ENCODE results near the gene NXPH4.

The NXPH4 gene

GRCh38 chr12:57196439-57196838, 20.2 kb upstream of the NXPH4 start:
- Histone ChIP-seq H3K9me3 (ENCODE audit: control insufficient read depth, insufficient read depth, low read length) (no peaks in the 10 kb centered on the region), H3K27me3 (ENCODE audit: control insufficient read depth, insufficient read depth, low read length) (no peaks in the 10 kb centered on the region), H3K4me1 (ENCODE audit: control insufficient read depth, insufficient read depth, low read length) (no peaks in the 10 kb centered on the region), H3K4me3 (ENCODE audit: low read depth, low read length) (no peak overlapping the region), H3K36me3 (ENCODE audit: control insufficient read depth, insufficient read depth, low read length) (peaks cover 96% of the 10 kb centered on the region), H3K9ac (ENCODE audit: low read depth, low read length) (no peak overlapping the region)

- Histone ChIP-seq H3K27me3 (ENCODE audit: control insufficient read depth, insufficient read depth, low read length) (no peaks in the 10 kb centered on the region), H3K36me3 (ENCODE audit: control insufficient read depth, insufficient read depth, low read length) (peaks cover 96% of the 10 kb centered on the region), H3K9me3 (ENCODE audit: control insufficient read depth, insufficient read depth, low read length) (no peaks in the 10 kb centered on the region), H3K4me3 (ENCODE audit: low read depth, low read length) (no peak overlapping the region), H3K4me1 (ENCODE audit: control insufficient read depth, insufficient read depth, low read length) (no peaks in the 10 kb centered on the region), H3K9ac (ENCODE audit: low read depth, low read length) (no peak overlapping the region)
These were observed 19.6 kb upstream of the NXPH4 start for GRCh38 chr12:57196956-57197355.

- H3K9me3 ChIP-seq (ENCODE audit: control insufficient read depth, insufficient read depth, low read length), result no peaks in the 10 kb centered on the region
- H3K4me1 ChIP-seq (ENCODE audit: control insufficient read depth, insufficient read depth, low read length), result no peaks in the 10 kb centered on the region
- H3K27me3 ChIP-seq (ENCODE audit: control insufficient read depth, insufficient read depth, low read length), result no peaks in the 10 kb centered on the region
- no peak overlapping the region for H3K4me3 ChIP-seq (ENCODE audit: low read depth, low read length)
- peaks cover 96% of the 10 kb centered on the region for H3K36me3 ChIP-seq (ENCODE audit: control insufficient read depth, insufficient read depth, low read length)
- no peak overlapping the region for H3K9ac ChIP-seq (ENCODE audit: low read depth, low read length)
These were observed 18.3 kb upstream of the NXPH4 start for GRCh38 chr12:57198329-57198728.

GRCh38 chr12:57199191-57199590, 17.4 kb upstream of the NXPH4 start:
- no peak overlapping the region for H3K9ac ChIP-seq (ENCODE audit: low read depth, low read length)
- no peaks in the 10 kb centered on the region for H3K4me1 ChIP-seq (ENCODE audit: control insufficient read depth, insufficient read depth, low read length)
- peaks cover 96% of the 10 kb centered on the region for H3K36me3 ChIP-seq (ENCODE audit: control insufficient read depth, insufficient read depth, low read length)
- no peaks in the 10 kb centered on the region for H3K9me3 ChIP-seq (ENCODE audit: control insufficient read depth, insufficient read depth, low read length)
- H3K27me3 ChIP-seq (ENCODE audit: control insufficient read depth, insufficient read depth, low read length), result no peaks in the 10 kb centered on the region
- no peak overlapping the region for H3K4me3 ChIP-seq (ENCODE audit: low read depth, low read length)

GRCh38 chr12:57200497-57200896, 16.1 kb upstream of the NXPH4 start:
- no peaks in the 10 kb centered on the region for H3K4me1 ChIP-seq (ENCODE audit: control insufficient read depth, insufficient read depth, low read length)
- no peak overlapping the region for H3K9ac ChIP-seq (ENCODE audit: low read depth, low read length)
- H3K27me3 ChIP-seq (ENCODE audit: control insufficient read depth, insufficient read depth, low read length), result no peaks in the 10 kb centered on the region
- no peak overlapping the region for H3K4me3 ChIP-seq (ENCODE audit: low read depth, low read length)
- peaks cover 96% of the 10 kb centered on the region for H3K36me3 ChIP-seq (ENCODE audit: control insufficient read depth, insufficient read depth, low read length)
- H3K9me3 ChIP-seq (ENCODE audit: control insufficient read depth, insufficient read depth, low read length), result no peaks in the 10 kb centered on the region

- H3K9me3 ChIP-seq (ENCODE audit: control insufficient read depth, insufficient read depth, low read length), result no peaks in the 10 kb centered on the region
These were observed 15.4 kb upstream of the NXPH4 start for GRCh38 chr12:57201219-57201618.

GRCh38 chr12:57201631-57202030, 15.0 kb upstream of the NXPH4 start:
- Histone ChIP-seq H3K9ac (ENCODE audit: low read depth, low read length) (no peak overlapping the region), H3K36me3 (ENCODE audit: control insufficient read depth, insufficient read depth, low read length) (peaks cover 96% of the 10 kb centered on the region), H3K4me3 (ENCODE audit: low read depth, low read length) (no peak overlapping the region), H3K4me1 (ENCODE audit: control insufficient read depth, insufficient read depth, low read length) (no peaks in the 10 kb centered on the region), H3K27me3 (ENCODE audit: control insufficient read depth, insufficient read depth, low read length) (no peaks in the 10 kb centered on the region), H3K9me3 (ENCODE audit: control insufficient read depth, insufficient read depth, low read length) (no peaks in the 10 kb centered on the region)

More at GRCh38 chr12:57201219-57201618, 15.4 kb upstream of the NXPH4 start:
- H3K27me3 ChIP-seq (ENCODE audit: control insufficient read depth, insufficient read depth, low read length), result no peaks in the 10 kb centered on the region
- H3K36me3 ChIP-seq (ENCODE audit: control insufficient read depth, insufficient read depth, low read length), result peaks cover 96% of the 10 kb centered on the region
- no peak overlapping the region for H3K9ac ChIP-seq (ENCODE audit: low read depth, low read length)
- no peak overlapping the region for H3K4me3 ChIP-seq (ENCODE audit: low read depth, low read length)
- no peaks in the 10 kb centered on the region for H3K4me1 ChIP-seq (ENCODE audit: control insufficient read depth, insufficient read depth, low read length)

- Histone ChIP-seq H3K9ac (ENCODE audit: low read depth, low read length) (no peak overlapping the region), H3K36me3 (ENCODE audit: control insufficient read depth, insufficient read depth, low read length) (peaks cover 90% of the 10 kb centered on the region), H3K27me3 (ENCODE audit: control insufficient read depth, insufficient read depth, low read length) (no peaks in the 10 kb centered on the region)
These were observed 14.3 kb upstream of the NXPH4 start for GRCh38 chr12:57202321-57202720.

GRCh38 chr12:57203201-57203600, 13.4 kb upstream of the NXPH4 start:
- Histone ChIP-seq H3K4me3 (ENCODE audit: low read depth, low read length) (no peak overlapping the region), H3K4me1 (ENCODE audit: control insufficient read depth, insufficient read depth, low read length) (no peaks in the 10 kb centered on the region), H3K9ac (ENCODE audit: low read depth, low read length) (no peak overlapping the region), H3K36me3 (ENCODE audit: control insufficient read depth, insufficient read depth, low read length) (peaks cover 90% of the 10 kb centered on the region), H3K9me3 (ENCODE audit: control insufficient read depth, insufficient read depth, low read length) (no peaks in the 10 kb centered on the region), H3K27me3 (ENCODE audit: control insufficient read depth, insufficient read depth, low read length) (no peaks in the 10 kb centered on the region)

More at GRCh38 chr12:57202321-57202720, 14.3 kb upstream of the NXPH4 start:
- Histone ChIP-seq H3K9me3 (ENCODE audit: control insufficient read depth, insufficient read depth, low read length) (no peaks in the 10 kb centered on the region), H3K4me1 (ENCODE audit: control insufficient read depth, insufficient read depth, low read length) (no peaks in the 10 kb centered on the region), H3K4me3 (ENCODE audit: low read depth, low read length) (no peak overlapping the region)

- Histone ChIP-seq H3K4me3 (ENCODE audit: low read depth, low read length) (no peak overlapping the region), H3K9me3 (ENCODE audit: control insufficient read depth, insufficient read depth, low read length) (no peaks in the 10 kb centered on the region), H3K4me1 (ENCODE audit: control insufficient read depth, insufficient read depth, low read length) (no peaks in the 10 kb centered on the region), H3K36me3 (ENCODE audit: control insufficient read depth, insufficient read depth, low read length) (peaks cover 89% of the 10 kb centered on the region), H3K27me3 (ENCODE audit: control insufficient read depth, insufficient read depth, low read length) (no peaks in the 10 kb centered on the region), H3K9ac (ENCODE audit: low read depth, low read length) (no peak overlapping the region)
These were observed 12.8 kb upstream of the NXPH4 start for GRCh38 chr12:57203791-57204190.

GRCh38 chr12:57204454-57204853, 12.1 kb upstream of the NXPH4 start:
- H3K9ac ChIP-seq (ENCODE audit: low read depth, low read length), result no peak overlapping the region
- no peaks in the 10 kb centered on the region for H3K4me1 ChIP-seq (ENCODE audit: control insufficient read depth, insufficient read depth, low read length)
- H3K36me3 ChIP-seq (ENCODE audit: control insufficient read depth, insufficient read depth, low read length), result peaks cover 89% of the 10 kb centered on the region
- H3K4me3 ChIP-seq (ENCODE audit: low read depth, low read length), result no peak overlapping the region
- H3K9me3 ChIP-seq (ENCODE audit: control insufficient read depth, insufficient read depth, low read length), result no peaks in the 10 kb centered on the region
- no peaks in the 10 kb centered on the region for H3K27me3 ChIP-seq (ENCODE audit: control insufficient read depth, insufficient read depth, low read length)

GRCh38 chr12:57205186-57205585, 11.4 kb upstream of the NXPH4 start:
- Histone ChIP-seq H3K4me1 (ENCODE audit: control insufficient read depth, insufficient read depth, low read length) (no peaks in the 10 kb centered on the region), H3K9ac (ENCODE audit: low read depth, low read length) (no peak overlapping the region), H3K4me3 (ENCODE audit: low read depth, low read length) (no peak overlapping the region), H3K27me3 (ENCODE audit: control insufficient read depth, insufficient read depth, low read length) (no peaks in the 10 kb centered on the region), H3K9me3 (ENCODE audit: control insufficient read depth, insufficient read depth, low read length) (no peaks in the 10 kb centered on the region), H3K36me3 (ENCODE audit: control insufficient read depth, insufficient read depth, low read length) (peaks cover 90% of the 10 kb centered on the region)

GRCh38 chr12:57205931-57206330, 10.7 kb upstream of the NXPH4 start:
- Histone ChIP-seq H3K36me3 (ENCODE audit: control insufficient read depth, insufficient read depth, low read length) (peaks cover 91% of the 10 kb centered on the region), H3K9me3 (ENCODE audit: control insufficient read depth, insufficient read depth, low read length) (no peaks in the 10 kb centered on the region), H3K4me1 (ENCODE audit: control insufficient read depth, insufficient read depth, low read length) (no peaks in the 10 kb centered on the region), H3K4me3 (ENCODE audit: low read depth, low read length) (no peak overlapping the region), H3K27me3 (ENCODE audit: control insufficient read depth, insufficient read depth, low read length) (no peaks in the 10 kb centered on the region), H3K9ac (ENCODE audit: low read depth, low read length) (no peak overlapping the region)
